Activated CD4-positive, alpha-beta T cell treated with anti-CD3 and anti-CD28 coated beads, Interleukin-2, amount 10 ng/mL, durations not matched to agents 7 days and 5 days (primary cell): ENCODE results near the gene CCDC88C. TPM values are rescaled to one million over a fixed set of nuclear protein-coding genes. Genes with fewer than 3 reads are reported as not detected.

ENCODE experiments used
- CTCF ChIA-PET: fragments of 350-600 bp; sonication (Branson Sonifier 250); formaldehyde crosslinking; loops from one replicate; lab custom pipeline; 2021; ENCODE audit warnings: antibody characterized with exemption; lab: Charles Lee
- POLR2A ChIA-PET: fragments of 350-600 bp; sonication (Branson Sonifier 250); formaldehyde crosslinking; loops from one replicate; lab custom pipeline; 2021; ENCODE audit warnings: antibody characterized with exemption; lab: Charles Lee
- DNase-seq: peaks from one replicate; pipeline ENCODE4 v3.0.0-alpha.2; 2020
- H3K27ac Mint-ChIP-seq: one replicate; pipeline ENCODE4 v1.8.0; 2021; ENCODE audit warnings: mild to moderate bottlenecking, moderate library complexity, mixed read lengths
- H3K27me3 Mint-ChIP-seq: one replicate; pipeline ENCODE4 v1.8.0; 2021; ENCODE audit warnings: mixed read lengths
- H3K36me3 Mint-ChIP-seq: one replicate; pipeline ENCODE4 v1.8.0; 2021; ENCODE audit warnings: low read depth, mixed read lengths
- H3K4me1 Mint-ChIP-seq: one replicate; pipeline ENCODE4 v1.8.0; 2021; ENCODE audit warnings: mixed read lengths
- H3K4me3 Mint-ChIP-seq: one replicate; pipeline ENCODE4 v1.8.0; 2021; ENCODE audit warnings: mild to moderate bottlenecking, moderate library complexity, mixed read lengths
- H3K9me3 Mint-ChIP-seq: one replicate; pipeline ENCODE4 v1.8.0; 2021; ENCODE audit warnings: mixed read lengths
- total RNA-seq, 2 experiments: library from RNA; stranded (reverse); gene quantifications; one replicate each; pipeline ENCODE4 v1.2.3, GENCODE V29; 2021

CCDC88C gene
- total RNA-seq, 2 experiments from 2014 or later, result 187 to 193 TPM

- H3K9me3 Mint-ChIP-seq, result no peaks in the 10 kb centered on the region
- peak overlapping the region; percentile 78 for H3K27ac Mint-ChIP-seq
- peaks cover 59% of the 10 kb centered on the region for H3K36me3 Mint-ChIP-seq
- no peak for DNase-seq
- H3K4me1 Mint-ChIP-seq, result peaks cover 93% of the 10 kb centered on the region
- ChIA-PET CTCF (interaction anchor here (1.0 to 8.0 kb wide), 3 partner anchors 10 to 85 kb away, joined by 3 to 64 read pairs (median 13); no protein-coding TSS in a partner anchor), POLR2A (no interaction called here)
- no peaks in the 10 kb centered on the region for H3K27me3 Mint-ChIP-seq
- H3K4me3 Mint-ChIP-seq, result peak overlapping the region; percentile 38
These were observed 14.6 kb downstream of the CCDC88C start for GRCh38 chr14:91402771-91403600.

GRCh38 chr14:91402348-91402747 is 15.3 kb downstream of the CCDC88C start:
- Mint-ChIP-seq H3K4me3 (peak overlapping the region; percentile 28), H3K27ac (peak overlapping the region; percentile 78), H3K4me1 (peaks cover 94% of the 10 kb centered on the region), H3K27me3 (no peaks in the 10 kb centered on the region), H3K9me3 (no peaks in the 10 kb centered on the region), H3K36me3 (peaks cover 55% of the 10 kb centered on the region)
- no peak for DNase-seq
- ChIA-PET CTCF (interaction anchor here (1.0 to 8.0 kb wide), 3 partner anchors 11 to 85 kb away, joined by 3 to 64 read pairs (median 13); no protein-coding TSS in a partner anchor), POLR2A (no interaction called here)

GRCh38 chr14:91401751-91402150 is 15.9 kb downstream of the CCDC88C start:
- ChIA-PET CTCF (interaction anchor here (1.0 to 8.0 kb wide), 4 partner anchors 12 to 84 kb away, joined by 3 to 64 read pairs (median 9); no protein-coding TSS in a partner anchor), POLR2A (no interaction called here)
- H3K27me3 Mint-ChIP-seq, result no peaks in the 10 kb centered on the region
- H3K36me3 Mint-ChIP-seq, result peaks cover 52% of the 10 kb centered on the region
- no peak for DNase-seq
- no peaks in the 10 kb centered on the region for H3K9me3 Mint-ChIP-seq
- H3K4me3 Mint-ChIP-seq, result no peak overlapping the region
- H3K4me1 Mint-ChIP-seq, result peaks cover 94% of the 10 kb centered on the region
- peak overlapping the region; percentile 78 for H3K27ac Mint-ChIP-seq

GRCh38 chr14:91400696-91401095 is 16.9 kb downstream of the CCDC88C start:
- no peak for DNase-seq
- Mint-ChIP-seq H3K36me3 (peaks cover 52% of the 10 kb centered on the region), H3K27ac (peak overlapping the region; percentile 92), H3K4me1 (peaks cover 94% of the 10 kb centered on the region), H3K4me3 (peak overlapping the region; percentile 96), H3K9me3 (no peaks in the 10 kb centered on the region), H3K27me3 (no peaks in the 10 kb centered on the region)
- ChIA-PET CTCF (interaction anchor here (1.3 to 8.0 kb wide), 8 partner anchors 8 to 80 kb away, joined by 3 to 64 read pairs (median 5); no protein-coding TSS in a partner anchor), POLR2A (interaction anchor here (1.1 kb wide), 1 partner anchor 57 kb away, joined by 3 read pairs; no protein-coding TSS in a partner anchor)

- peaks cover 94% of the 10 kb centered on the region for H3K4me1 Mint-ChIP-seq
- H3K9me3 Mint-ChIP-seq, result no peaks in the 10 kb centered on the region
- H3K4me3 Mint-ChIP-seq, result peak overlapping the region; percentile 96
- peak; percentile 60 for DNase-seq
- H3K27me3 Mint-ChIP-seq, result no peaks in the 10 kb centered on the region
- POLR2A ChIA-PET, result interaction anchor here (0.8 to 1.2 kb wide), 3 partner anchors 11 to 57 kb away, joined by 3 to 4 read pairs (median 3); no protein-coding TSS in a partner anchor
- H3K27ac Mint-ChIP-seq, result peak overlapping the region; percentile 92
- peaks cover 52% of the 10 kb centered on the region for H3K36me3 Mint-ChIP-seq
- CTCF ChIA-PET, result interaction anchor here (0.9 to 8.0 kb wide), 12 partner anchors 8 to 79 kb away, joined by 3 to 64 read pairs (median 6); partner anchors contain the start of gene CCDC88C
These were observed 17.6 kb downstream of the CCDC88C start for GRCh38 chr14:91399868-91400640.

GRCh38 chr14:91398707-91399106 is 18.9 kb downstream of the CCDC88C start:
- CTCF ChIA-PET, result interaction anchor here (1.5 to 8.0 kb wide), 7 partner anchors 12 to 76 kb away, joined by 6 to 64 read pairs (median 8); partner anchors contain the start of gene CCDC88C
- H3K36me3 Mint-ChIP-seq, result peaks cover 55% of the 10 kb centered on the region
- H3K27ac Mint-ChIP-seq, result peak overlapping the region; percentile 92
- H3K4me3 Mint-ChIP-seq, result peak overlapping the region; percentile 96
- H3K4me1 Mint-ChIP-seq, result peaks cover 94% of the 10 kb centered on the region
- DNase-seq, result no peak
- H3K27me3 Mint-ChIP-seq, result no peaks in the 10 kb centered on the region
- no peaks in the 10 kb centered on the region for H3K9me3 Mint-ChIP-seq
- POLR2A ChIA-PET, result interaction anchor here (0.6 to 1.2 kb wide), 3 partner anchors 17 to 47 kb away, joined by 3 to 4 read pairs (median 3); no protein-coding TSS in a partner anchor

GRCh38 chr14:91397965-91398591 is 19.5 kb downstream of the CCDC88C start:
- H3K4me3 Mint-ChIP-seq, result peak overlapping the region; percentile 59
- no peak for DNase-seq
- ChIA-PET CTCF (interaction anchor here (0.5 to 8.0 kb wide), 14 partner anchors 11 to 623 kb away, joined by 3 to 64 read pairs (median 4); partner anchors contain the start of gene CCDC88C), POLR2A (interaction anchor here (0.6 to 1.5 kb wide), 6 partner anchors 9 to 48 kb away, joined by 3 to 5 read pairs (median 4); no protein-coding TSS in a partner anchor)
- H3K4me1 Mint-ChIP-seq, result peaks cover 95% of the 10 kb centered on the region
- H3K27me3 Mint-ChIP-seq, result no peaks in the 10 kb centered on the region
- peak overlapping the region; percentile 85 for H3K27ac Mint-ChIP-seq
- no peaks in the 10 kb centered on the region for H3K9me3 Mint-ChIP-seq
- H3K36me3 Mint-ChIP-seq, result peaks cover 54% of the 10 kb centered on the region

- H3K4me1 Mint-ChIP-seq, result peaks cover 96% of the 10 kb centered on the region
- peak; percentile 84 for DNase-seq
- peak overlapping the region; percentile 85 for H3K27ac Mint-ChIP-seq
- POLR2A ChIA-PET, result interaction anchor here (0.6 to 1.5 kb wide), 5 partner anchors 8 to 47 kb away, joined by 3 to 5 read pairs (median 4); no protein-coding TSS in a partner anchor
- H3K36me3 Mint-ChIP-seq, result peaks cover 52% of the 10 kb centered on the region
- H3K27me3 Mint-ChIP-seq, result no peaks in the 10 kb centered on the region
- CTCF ChIA-PET, result interaction anchor here (0.5 to 8.0 kb wide), 14 partner anchors 12 to 623 kb away, joined by 3 to 64 read pairs (median 3); partner anchors contain the start of gene CCDC88C
- H3K4me3 Mint-ChIP-seq, result peak overlapping the region; percentile 59
- no peaks in the 10 kb centered on the region for H3K9me3 Mint-ChIP-seq
These were observed 20.4 kb downstream of the CCDC88C start for GRCh38 chr14:91396959-91397815.

- CTCF ChIA-PET, result interaction anchor here (0.6 to 1.0 kb wide), 4 partner anchors 20 to 67 kb away, joined by 3 read pairs; no protein-coding TSS in a partner anchor
- no peak for DNase-seq
- POLR2A ChIA-PET, result no interaction called here
- H3K4me3 Mint-ChIP-seq, result peak overlapping the region; percentile 59
- no peaks in the 10 kb centered on the region for H3K27me3 Mint-ChIP-seq
- peaks cover 48% of the 10 kb centered on the region for H3K36me3 Mint-ChIP-seq
- no peaks in the 10 kb centered on the region for H3K9me3 Mint-ChIP-seq
- H3K4me1 Mint-ChIP-seq, result peaks cover 97% of the 10 kb centered on the region
- H3K27ac Mint-ChIP-seq, result peak overlapping the region; percentile 86
These were observed 21.5 kb downstream of the CCDC88C start for GRCh38 chr14:91396013-91396660.

GRCh38 chr14:91395466-91395865 is 22.2 kb downstream of the CCDC88C start:
- Mint-ChIP-seq H3K36me3 (peaks cover 49% of the 10 kb centered on the region), H3K27me3 (no peaks in the 10 kb centered on the region), H3K27ac (peak overlapping the region; percentile 86), H3K9me3 (no peaks in the 10 kb centered on the region), H3K4me3 (peak overlapping the region; percentile 32), H3K4me1 (peaks cover 98% of the 10 kb centered on the region)
- ChIA-PET CTCF (interaction anchor here (0.5 to 1.0 kb wide), 5 partner anchors 19 to 160 kb away, joined by 3 read pairs; no protein-coding TSS in a partner anchor), POLR2A (no interaction called here)
- DNase-seq, result no peak
